8988T (cell line): ENCODE measurements around the gene AMPD1.

Experiments used
- DNase-seq: peaks from one replicate; pipeline ENCODE4 v3.0.0; 2011

The AMPD1 gene

DNA sequence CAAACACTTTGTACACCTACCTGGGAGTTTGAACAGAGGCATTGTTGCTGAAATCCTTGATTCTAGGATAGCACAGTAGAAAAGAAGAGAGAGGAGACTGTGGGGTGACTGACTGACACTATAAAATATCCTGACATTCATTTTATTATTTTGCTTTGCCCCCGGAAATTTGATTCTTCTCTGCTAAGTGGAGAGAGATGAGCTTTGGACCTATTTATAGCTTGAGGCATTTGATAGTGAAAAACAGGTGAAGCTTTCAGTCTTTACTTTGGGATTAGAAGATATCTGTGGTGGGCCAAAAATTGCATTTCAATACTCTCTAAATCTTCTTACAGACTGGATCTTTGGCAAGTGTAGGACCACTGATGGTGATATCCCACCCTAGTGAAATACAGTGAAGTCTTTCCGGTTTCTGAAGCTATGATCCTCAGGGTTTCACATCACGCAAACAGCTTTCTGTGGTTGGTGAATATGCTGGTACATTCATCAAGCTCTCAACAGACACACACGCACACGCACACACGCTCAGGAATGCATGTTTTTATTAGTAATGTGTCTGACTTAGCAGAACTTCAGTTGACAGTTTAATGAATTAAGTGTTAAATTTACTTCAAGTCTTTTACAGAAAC, at the start of gene AMPD1:
AMPD1 (minus strand) TSS at position 117 of the 629 bp plus-strand sequence; CDS start at position 42, 75 bp downstream.
- no peak for DNase-seq

GRCh38 chr1:114741963-114742746, 46.8 kb upstream of the AMPD1 start:
- no peak for DNase-seq

DNA sequence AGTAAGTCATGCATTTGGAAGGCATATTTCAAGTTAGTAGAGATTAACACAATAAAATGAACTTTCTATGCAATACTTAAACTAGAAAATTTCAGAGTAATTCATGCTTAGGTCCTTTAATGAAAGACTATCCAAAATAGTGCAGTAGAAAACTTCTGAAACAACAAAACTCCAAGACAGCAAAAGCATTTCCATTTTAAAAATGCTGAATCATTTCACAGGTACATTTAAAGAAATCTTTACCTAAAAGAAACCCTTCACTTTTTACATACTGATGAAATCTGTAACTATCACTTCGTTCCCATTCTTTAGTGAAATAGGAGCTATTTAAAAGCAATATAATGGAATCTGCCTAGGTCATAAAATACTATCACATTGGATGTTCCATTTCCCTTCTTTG, 45.0 kb upstream of the AMPD1 start:
- DNase-seq = no peak

DNA sequence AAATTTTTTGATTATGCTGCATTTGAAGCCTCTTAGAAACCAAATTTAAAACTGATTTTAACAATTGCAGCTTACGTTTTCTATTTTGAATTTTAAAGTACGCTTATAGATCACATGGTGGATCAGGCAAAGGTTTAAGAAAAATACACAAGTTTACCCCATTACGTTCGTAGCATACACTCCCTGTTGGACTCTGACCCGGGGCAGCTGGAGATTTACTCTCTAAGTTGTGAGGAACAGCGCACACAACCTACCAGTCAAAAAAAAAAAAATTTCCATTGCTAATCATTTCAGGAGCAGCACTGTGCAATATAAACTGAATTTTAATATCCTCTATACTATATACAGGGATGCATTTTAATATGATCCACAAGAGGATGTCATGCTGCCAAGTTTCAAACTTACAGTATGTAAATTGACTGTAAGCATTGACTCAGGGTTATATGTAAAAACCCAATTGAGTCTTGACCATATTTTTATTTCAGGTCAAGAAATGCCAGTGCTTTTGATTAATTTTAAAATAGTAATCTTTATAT, 42.0 kb upstream of the AMPD1 start:
- no peak for DNase-seq

GRCh38 chr1:114735479-114735878, 40.1 kb upstream of the AMPD1 start:
- no peak for DNase-seq

GRCh38 chr1:114729782-114730181, 34.4 kb upstream of the AMPD1 start:
- no peak for DNase-seq

GRCh38 chr1:114728553-114728952, 33.2 kb upstream of the AMPD1 start:
- no peak for DNase-seq

DNA sequence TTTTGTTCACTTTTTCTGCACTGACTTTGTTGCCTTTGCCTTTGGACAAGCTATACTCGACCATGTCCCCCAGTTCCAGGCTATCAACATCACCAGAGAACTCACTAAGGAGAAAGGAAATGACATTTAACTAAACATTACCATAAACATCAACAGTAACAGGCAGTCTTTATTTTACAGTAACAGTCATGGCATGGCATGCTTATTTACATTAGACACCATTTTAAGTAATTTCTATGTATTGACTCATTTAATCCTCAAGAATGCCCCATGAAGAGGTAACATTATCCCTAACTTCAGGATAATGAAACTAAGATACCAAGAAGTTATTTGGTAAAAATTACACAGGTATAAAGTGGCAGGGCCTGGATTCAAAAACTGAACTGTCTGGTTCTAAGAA, 29.9 kb upstream of the AMPD1 start:
- DNase-seq = no peak

DNA sequence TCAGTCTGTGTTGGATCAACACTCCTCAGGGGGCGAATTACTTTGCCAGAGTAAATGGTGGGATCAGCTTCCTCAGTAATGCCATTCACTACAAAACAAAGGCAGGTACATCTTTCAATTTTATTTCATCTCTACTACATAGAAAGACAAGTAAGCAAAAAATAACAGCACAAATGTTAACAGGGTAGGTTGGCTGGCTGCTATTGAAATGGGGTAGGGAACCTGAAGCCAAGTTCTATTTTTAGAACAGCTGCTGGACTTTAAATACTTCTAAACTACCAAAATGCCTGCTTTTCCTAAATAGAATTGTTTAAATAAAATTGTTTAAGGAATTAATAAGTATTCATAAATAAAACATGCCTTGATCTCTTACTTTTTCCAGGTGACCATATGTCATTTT, 28.6 kb upstream of the AMPD1 start:
- DNase-seq = no peak

DNA sequence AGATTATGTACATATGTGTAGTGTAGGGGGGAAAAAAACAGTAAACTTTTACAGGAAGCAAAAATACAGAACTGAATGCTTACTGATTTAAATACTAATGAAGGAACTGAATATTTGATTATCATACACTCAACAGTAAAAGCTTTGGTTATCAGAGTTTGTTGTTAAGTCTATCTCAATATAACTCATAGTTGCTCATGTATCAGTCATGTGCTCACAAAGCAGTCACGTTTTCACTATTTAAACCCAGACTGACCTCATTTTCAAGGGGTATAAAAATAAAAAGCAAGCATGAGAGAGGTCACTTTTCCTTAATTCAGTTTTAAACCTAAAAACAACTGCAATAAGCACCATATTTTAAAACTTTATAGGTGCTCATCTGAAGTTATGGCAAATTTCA, 28.1 kb upstream of the AMPD1 start:
- DNase-seq = no peak

DNA sequence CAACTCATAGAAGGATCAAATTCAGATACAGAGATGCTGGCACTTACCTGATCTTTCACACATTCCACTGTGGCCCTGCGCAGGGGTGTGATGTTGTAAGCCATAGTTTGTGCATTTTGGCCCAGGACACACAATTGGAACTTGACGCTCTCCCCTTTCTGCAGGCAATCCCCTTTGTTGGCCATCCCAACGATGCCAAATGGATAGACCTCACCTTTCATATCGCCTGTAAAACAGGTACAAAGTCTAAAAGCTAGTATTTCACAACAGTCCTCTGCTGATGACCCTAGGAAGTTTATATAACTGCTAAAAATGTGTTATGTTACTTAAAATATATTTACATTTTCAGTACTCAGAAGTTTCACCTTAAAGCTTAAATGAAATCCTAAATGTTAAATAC, 25.1 kb upstream of the AMPD1 start:
- no peak for DNase-seq

DNA sequence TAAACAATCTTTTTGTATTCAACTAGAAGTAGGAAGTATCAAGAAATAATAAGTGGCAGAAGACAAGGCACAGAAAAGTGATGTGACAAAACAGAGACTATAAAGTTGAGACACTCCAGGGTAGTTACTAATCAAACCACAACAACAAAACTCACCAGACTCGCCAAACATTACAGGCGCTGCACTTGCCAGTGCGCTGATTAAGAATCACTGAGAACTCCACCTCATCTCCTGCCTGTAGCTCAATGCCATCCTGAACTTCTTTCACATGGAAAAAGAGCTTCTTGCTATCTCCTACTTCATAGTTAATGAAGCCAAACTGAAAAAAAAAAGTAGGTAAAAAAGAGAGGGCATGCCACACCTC, 24.1 kb upstream of the AMPD1 start:
- no peak for DNase-seq

DNA sequence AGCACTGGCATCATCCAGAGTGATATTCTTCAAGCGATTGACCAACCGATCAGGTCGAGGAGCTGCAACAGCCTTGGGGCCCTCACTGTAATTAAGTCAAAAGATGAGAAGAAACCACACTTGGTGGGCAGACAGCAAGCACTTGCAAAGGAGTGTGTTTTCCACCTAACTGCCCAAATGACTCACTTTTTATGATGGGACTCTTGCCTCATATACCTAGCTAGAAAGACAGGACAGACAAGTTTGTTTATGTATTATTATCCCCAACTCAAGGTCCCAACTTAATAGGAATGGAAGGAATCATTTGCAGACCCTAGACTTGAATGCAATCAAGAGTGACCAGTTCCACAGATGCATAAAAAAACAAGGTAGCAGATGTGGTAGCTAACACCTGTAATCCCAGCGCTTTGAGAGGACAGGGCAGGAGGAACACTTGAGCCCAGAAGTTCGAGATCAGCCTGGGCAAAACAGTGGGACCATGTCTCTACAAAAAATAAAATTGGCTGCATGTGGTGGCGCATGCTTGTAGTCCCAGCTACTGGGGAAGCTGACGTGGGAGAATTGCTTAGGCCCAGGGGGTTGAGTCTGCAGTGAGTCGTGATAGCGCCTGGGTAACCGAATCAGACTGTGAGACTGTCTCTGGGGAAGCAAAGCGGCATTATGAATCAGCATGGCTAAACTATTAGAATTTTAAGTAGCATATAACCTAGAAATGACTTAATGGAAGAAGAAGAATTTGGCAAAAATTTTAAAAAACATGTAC, 23.5 kb upstream of the AMPD1 start:
- no peak for DNase-seq

DNA sequence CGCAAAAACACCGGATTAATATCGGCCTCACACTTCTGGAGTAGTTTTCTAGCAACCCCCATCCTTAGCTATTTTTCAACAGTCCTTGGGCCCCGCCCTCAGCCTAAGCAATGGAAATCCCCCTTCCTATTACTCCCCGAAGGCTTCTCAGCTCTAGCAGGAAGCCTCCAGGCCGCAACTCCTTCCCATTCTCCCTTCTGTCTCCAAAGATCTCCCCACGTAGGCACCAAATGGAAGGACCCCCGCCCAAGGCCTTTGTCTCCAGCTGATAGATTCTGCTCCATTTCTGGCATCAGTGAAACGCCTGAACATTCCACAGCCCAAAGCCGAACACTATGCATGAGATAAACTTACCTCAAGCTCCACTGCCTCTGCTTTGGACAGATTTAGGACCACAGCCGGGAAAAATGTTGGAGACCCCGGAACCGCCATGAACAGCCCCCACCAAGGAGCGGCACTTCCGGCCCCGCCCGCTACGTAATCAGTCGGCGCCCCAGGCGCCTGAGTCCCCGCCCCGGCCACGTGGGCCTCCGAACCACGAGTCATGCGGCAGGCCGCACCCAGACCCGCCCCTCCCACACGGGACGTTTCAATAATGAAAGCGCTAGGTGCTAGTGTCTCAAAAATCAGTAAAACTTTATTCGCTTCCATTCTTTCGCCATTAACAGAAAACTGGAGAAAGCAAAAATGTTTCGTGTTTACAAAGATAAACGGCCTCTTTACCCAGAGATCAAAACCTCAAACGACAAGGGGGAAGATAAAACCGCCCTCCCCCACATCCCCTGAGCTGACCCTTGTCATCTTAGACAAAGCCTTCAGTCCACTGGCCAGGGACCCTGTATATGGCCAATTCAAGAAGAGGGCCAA, 21.2 kb upstream of the AMPD1 start, which contains the start of gene NRAS:
NRAS (minus strand) TSS at position 468 of the 867 bp plus-strand sequence. CDS start 611 bp downstream, outside the sequence.
- peak; percentile 52 for DNase-seq

GRCh38 chr1:114715952-114716303, 20.6 kb upstream of the AMPD1 start:
- DNase-seq = no peak

DNA sequence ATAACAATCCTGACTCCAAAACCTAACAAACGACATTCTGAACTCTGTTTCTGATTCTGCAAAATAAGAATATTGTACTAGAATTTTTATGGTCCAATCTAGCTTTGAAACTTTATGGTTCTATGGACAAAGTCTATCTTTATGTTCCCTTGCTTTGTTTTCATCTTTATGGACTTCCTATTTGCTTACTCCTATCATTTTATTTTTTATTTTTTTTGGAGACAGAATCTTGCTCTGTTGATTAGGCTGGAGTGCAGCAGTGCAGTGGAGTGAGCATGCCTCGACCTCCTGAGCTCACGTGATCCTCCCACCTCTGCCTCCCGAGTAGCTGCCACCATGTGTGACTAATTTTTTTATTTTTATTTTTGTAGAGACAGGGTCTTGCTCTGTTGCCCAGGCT, 17.6 kb upstream of the AMPD1 start:
- no peak for DNase-seq

DNA sequence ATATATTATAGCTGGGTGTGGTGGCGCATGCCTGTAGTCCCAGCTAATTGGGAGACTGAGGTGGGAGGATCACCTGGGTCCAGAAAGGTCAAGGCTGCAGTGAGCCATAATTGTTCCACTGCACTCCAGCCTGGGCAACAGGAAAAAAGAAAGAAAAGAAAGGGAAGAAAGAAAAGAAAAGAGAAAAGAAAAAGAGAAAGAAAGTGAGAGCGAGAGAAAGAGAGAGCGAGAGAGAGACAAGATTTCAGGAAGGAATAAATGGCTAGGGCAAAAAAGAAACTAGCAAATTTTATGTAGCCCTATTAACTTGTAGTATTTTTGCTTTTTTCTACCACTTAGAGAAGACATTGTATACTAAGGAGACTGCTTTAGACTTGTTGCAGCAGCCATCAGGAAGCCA, 15.0 kb upstream of the AMPD1 start:
- no peak for DNase-seq

- DNase-seq = no peak
These were observed 12.3 kb upstream of the AMPD1 start for GRCh38 chr1:114707604-114708003.

DNA sequence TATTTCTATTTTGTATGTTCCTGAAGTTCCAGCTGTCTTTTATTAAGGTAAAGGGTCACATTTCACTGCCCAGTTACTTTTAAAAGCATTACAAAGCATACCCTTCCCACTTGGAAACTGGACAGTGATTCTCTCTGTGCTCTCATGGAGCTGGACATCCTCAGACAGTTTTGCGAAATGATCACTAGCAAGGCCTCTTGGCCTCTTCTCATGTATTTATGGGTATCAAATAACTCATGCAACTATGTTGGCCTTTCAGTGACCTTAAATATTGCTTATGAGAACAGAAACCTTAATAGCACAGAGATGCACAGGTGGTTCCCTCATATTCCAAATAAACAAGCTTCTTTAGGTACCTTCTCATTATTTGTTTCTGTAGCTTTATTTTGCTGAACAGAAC, 7.9 kb upstream of the AMPD1 start:
- DNase-seq = no peak

DNA sequence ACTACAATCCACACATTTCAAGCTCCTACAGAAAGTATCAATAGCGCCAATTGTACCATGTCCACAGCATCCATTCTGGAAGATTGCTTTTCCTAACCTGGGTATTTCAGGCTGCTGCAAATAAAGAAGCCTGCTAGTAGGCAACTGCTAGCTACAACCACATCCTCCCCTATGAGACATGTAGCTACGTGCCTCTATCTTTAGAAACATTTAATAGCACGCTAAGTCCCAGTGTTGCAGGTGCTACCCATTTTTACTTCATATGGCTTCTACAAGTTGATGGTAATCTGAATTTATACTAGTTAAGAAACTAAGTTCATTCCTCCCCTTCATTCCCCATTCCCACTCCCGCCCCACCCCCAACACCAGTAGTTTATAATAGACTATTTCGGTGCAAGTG, 7.4 kb upstream of the AMPD1 start:
- no peak for DNase-seq

DNA sequence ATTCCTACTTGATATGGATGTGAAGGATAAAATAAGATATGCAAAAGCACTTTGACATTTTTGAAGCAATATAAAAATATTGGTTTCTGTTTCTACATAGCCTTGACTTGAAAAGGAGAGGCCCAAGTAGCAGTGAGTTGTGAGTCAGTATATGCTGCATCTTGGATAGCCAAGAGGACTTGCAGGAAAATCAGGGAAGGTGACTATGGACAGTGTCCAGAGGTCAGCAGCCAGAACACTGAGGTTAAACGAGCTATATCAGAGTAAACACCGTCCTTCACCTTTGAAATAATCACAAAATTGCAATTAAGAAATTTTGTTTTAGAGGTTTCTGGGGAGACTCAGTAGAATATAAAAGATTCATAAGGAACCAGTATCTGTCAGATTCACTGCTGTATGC, 6.6 kb upstream of the AMPD1 start:
- no peak for DNase-seq

DNA sequence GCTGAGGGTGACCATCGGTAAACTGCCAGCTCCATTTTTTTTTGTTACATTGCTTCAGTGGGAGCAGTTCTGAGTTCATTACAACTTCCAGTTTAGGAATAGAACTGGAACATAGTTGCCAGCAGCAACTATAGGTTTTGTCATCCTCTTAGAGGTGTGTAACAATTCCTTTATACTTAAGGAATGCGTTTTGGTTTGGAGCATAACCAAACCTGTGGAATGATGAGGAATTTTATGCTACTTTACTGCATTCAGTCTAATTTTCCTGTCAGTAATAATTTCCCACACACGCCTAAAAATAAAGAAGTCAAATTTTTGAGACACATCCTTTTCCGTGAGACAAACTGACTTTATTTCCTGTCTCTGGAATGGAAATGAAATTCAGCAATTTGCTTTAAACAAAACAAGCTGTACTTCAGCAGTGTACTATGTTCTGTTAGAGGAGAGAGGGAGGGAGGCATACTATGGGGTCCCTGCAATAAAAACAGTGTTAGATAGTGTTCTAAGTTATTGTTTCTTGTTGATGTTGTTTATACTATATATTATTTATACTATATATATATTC, 4.8 kb upstream of the AMPD1 start:
- no peak for DNase-seq
